Measurements from ENCODE around the gene INVS. TPM values are rescaled to one million over a fixed set of nuclear protein-coding genes. Genes with fewer than 3 reads are reported as not detected.

Gene INVS
- 18.6 and 18.7 TPM in 2 replicates for total RNA-seq

DNA sequence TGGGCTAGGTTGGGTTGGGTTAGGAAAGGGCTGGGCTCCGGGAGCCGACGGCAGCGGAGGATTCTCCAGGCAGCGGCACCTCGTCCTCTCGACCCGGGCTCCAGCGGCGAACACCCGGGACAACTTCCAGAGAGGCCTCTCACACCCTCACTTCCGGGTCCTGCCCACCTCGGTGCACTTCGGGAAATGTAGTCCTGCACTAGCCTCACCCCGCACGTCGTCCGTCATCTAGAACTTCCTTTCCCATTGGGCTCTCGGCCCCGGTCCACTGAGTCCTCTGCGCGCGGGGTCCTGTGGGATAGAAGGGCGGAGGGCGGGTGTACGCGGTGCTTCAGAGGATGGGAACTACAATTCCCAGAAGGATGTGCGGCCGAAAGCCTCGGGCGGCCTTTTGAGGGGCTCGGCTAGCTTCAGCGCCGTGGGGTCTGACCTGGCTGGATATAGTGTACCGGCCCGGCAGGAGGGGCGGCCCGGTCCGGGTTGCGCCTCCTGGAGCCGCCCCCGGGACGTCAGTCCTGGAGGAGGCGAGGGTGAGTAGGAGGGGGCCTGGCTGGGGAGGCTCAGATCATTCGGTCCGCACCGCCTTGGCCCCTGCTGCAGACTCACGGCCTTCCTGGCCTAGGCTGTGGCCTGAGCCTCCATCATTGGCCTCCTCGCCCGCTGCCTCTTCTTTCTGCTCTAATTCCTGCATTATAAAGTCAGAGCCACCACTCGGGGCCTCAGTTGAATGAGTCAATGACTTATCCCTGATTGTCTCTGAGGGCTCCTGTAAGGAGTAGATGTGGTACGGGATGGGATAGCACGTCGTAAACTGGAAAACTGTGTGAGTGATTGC, at the start of gene INVS, which contains the start of gene ERP44:
TSS of gene INVS (plus strand) at position 357 of the 835 bp plus-strand sequence. CDS start 5,279 bp downstream, outside the sequence.
TSS of gene ERP44 (minus strand) at position 114 of the 835 bp plus-strand sequence. CDS start 160 bp downstream, outside the sequence.
- Histone ChIP-seq H3K36me3 (ENCODE audit: control insufficient read depth, insufficient read depth, low read length) (no peaks in the 10 kb centered on the region), H3K4me3 (ENCODE audit: low read depth, low read length) (peak within 1 kb of the TSS; percentile 94), H3K27me3 (ENCODE audit: control insufficient read depth, insufficient read depth, low read length) (no peaks in the 10 kb centered on the region)
- peak; percentile 96 for DNase-seq (ENCODE audit: low read depth)
- no peak for TF ChIP-seq CTCF (IDR thresholded peaks at IDR 0.05; ENCODE audit: insufficient read depth, low read length, poor library complexity, severe bottlenecking)

- no peak overlapping the region for H3K4me3 ChIP-seq (ENCODE audit: low read depth, low read length)
- DNase-seq (ENCODE audit: low read depth): no peak
- H3K36me3 ChIP-seq (ENCODE audit: control insufficient read depth, insufficient read depth, low read length): no peaks in the 10 kb centered on the region
- H3K27me3 ChIP-seq (ENCODE audit: control insufficient read depth, insufficient read depth, low read length): no peaks in the 10 kb centered on the region
- TF ChIP-seq CTCF (IDR thresholded peaks at IDR 0.05; ENCODE audit: insufficient read depth, low read length, poor library complexity, severe bottlenecking): no peak
Measured at GRCh38 chr9:100049551-100049950, 49.5 kb upstream of the INVS start.

DNA sequence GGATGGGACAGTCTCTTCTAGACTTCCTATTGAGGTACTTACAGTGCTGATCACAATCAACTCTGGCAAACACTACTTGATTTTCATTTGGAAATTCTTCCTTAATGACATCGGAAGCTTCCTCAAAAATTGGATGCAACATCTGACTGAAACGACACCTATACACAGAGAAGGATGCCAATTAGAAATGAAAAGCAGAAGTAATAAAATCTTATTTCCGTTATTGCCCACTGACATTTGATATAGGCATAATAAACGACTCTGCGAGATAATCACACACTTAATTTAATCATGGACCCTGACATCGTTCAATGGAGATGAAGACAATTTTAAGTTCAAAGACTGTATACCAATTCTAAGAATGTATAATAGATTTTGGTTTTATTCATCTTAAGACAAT, 46.7 kb upstream of the INVS start:
- Histone ChIP-seq H3K4me3 (ENCODE audit: low read depth, low read length) (no peak overlapping the region), H3K27me3 (ENCODE audit: control insufficient read depth, insufficient read depth, low read length) (no peaks in the 10 kb centered on the region), H3K36me3 (ENCODE audit: control insufficient read depth, insufficient read depth, low read length) (no peaks in the 10 kb centered on the region)
- TF ChIP-seq CTCF (IDR thresholded peaks at IDR 0.05; ENCODE audit: insufficient read depth, low read length, poor library complexity, severe bottlenecking): no peak
- no peak for DNase-seq (ENCODE audit: low read depth)

DNA sequence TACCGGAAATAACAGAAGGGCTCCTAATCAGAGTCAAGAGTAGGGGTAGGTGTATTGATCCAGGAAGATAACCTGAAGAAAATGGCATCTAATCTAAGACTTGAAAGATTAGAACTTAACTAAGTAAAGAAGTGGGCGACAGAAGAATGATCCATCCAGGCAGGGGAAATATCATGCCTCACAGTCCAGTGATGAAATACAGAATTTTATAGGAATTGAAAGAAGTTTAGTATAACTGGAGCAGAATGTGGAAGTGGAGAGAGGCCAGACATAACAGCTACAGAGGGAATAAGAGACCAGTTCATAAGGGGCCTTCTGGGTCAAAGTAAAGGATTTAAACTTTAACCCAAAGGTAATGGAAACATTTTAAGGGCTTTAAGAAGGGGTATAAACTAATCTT, 42.5 kb upstream of the INVS start:
- Histone ChIP-seq H3K27me3 (ENCODE audit: control insufficient read depth, insufficient read depth, low read length) (no peaks in the 10 kb centered on the region), H3K4me3 (ENCODE audit: low read depth, low read length) (no peak overlapping the region), H3K36me3 (ENCODE audit: control insufficient read depth, insufficient read depth, low read length) (no peaks in the 10 kb centered on the region)
- no peak for TF ChIP-seq CTCF (IDR thresholded peaks at IDR 0.05; ENCODE audit: insufficient read depth, low read length, poor library complexity, severe bottlenecking)
- DNase-seq (ENCODE audit: low read depth): no peak

GRCh38 chr9:100057624-100058023, 41.4 kb upstream of the INVS start:
- TF ChIP-seq CTCF (IDR thresholded peaks at IDR 0.05; ENCODE audit: insufficient read depth, low read length, poor library complexity, severe bottlenecking): no peak
- no peak for DNase-seq (ENCODE audit: low read depth)
- Histone ChIP-seq H3K27me3 (ENCODE audit: control insufficient read depth, insufficient read depth, low read length) (no peaks in the 10 kb centered on the region), H3K4me3 (ENCODE audit: low read depth, low read length) (no peak overlapping the region), H3K36me3 (ENCODE audit: control insufficient read depth, insufficient read depth, low read length) (no peaks in the 10 kb centered on the region)
